ENCODE data around the gene DMRT1. TPM values are rescaled to one million over a fixed set of nuclear protein-coding genes. Genes with fewer than 3 reads are reported as not detected.

Gene DMRT1
- total RNA-seq, 1 experiment from 2014 or later = 0.47 TPM

- ChIA-PET POLR2A (no interaction called here), CTCF (no interaction called here), RAD21 (ENCODE audit: low non-redundant PET in 1 of 2, low total read pairs in 2 of 2, uncharacterized antibody in 2 of 2, unreplicated experiment in 2 of 2) (no interaction called here)
- Histone ChIP-seq H3K9ac (ENCODE audit: low read length) (no peak overlapping the region), H3K27ac (ENCODE audit: low read depth, low read length) (no peak overlapping the region), H2AFZ (ENCODE audit: low read depth, low read length, poor library complexity, severe bottlenecking) (no peak overlapping the region), H3K27me3 (ENCODE audit: insufficient read depth, low read length) (no peaks in the 10 kb centered on the region), H3K4me1 (ENCODE audit: control insufficient read depth in 1 of 2, insufficient read depth in 2 of 2, low read length in 2 of 2) (no peaks in the 10 kb centered on the region), H3K4me2 (ENCODE audit: low read length) (no peak overlapping the region), H3K9me2 (ENCODE audit: insufficient read depth) (no peaks in the 10 kb centered on the region), H3K4me3 (replicated peaks in 1 of 2; ENCODE audit: low read depth in 1 of 2, low read length in 2 of 2) (no peak overlapping the region), H3K9me3 (ENCODE audit: control insufficient read depth in 1 of 2, insufficient read depth in 1 of 2, low read depth in 1 of 2, low read length in 2 of 2) (peaks cover 0 to 13% of the 10 kb centered on the region in 2 experiments; a peak in 1 of 4 replicates), H3K36me3 (ENCODE audit: control insufficient read depth in 1 of 2, insufficient read depth in 2 of 2, low read length in 2 of 2) (no peaks in the 10 kb centered on the region), H4K20me1 (ENCODE audit: insufficient read depth) (no peaks in the 10 kb centered on the region), H3K79me2 (ENCODE audit: insufficient read depth, low read length) (no peaks in the 10 kb centered on the region)
- no TSS peak for BruUV-seq (replicated peaks)
- DNase-seq (ENCODE audit: low read depth, low spot score) (no peak), ATAC-seq (no peak)
- intact Hi-C loops (cut with micrococcal nuclease) = no loop called here
- TF ChIP-seq EGR1 (IDR thresholded peaks at IDR 0.05; ENCODE audit: low read depth) (no peak), CEBPB (IDR thresholded peaks at IDR 0.05; ENCODE audit: low read depth) (no peak), FOSL1 (IDR thresholded peaks at IDR 0.05; ENCODE audit: low read depth) (no peak), SRF (IDR thresholded peaks at IDR 0.05; ENCODE audit: low read depth) (no peak), RAD21 (IDR thresholded peaks at IDR 0.05; ENCODE audit: low read depth) (no peak), EZH2 (IDR thresholded peaks at IDR 0.05) (no peak), YY1 (IDR thresholded peaks at IDR 0.05; ENCODE audit: extremely low read depth, insufficient replicate concordance, low read depth, low read length) (no peak), ELF1 (IDR thresholded peaks at IDR 0.05; ENCODE audit: borderline replicate concordance, low read depth) (no peak), TCF7L2 (IDR thresholded peaks at IDR 0.05; ENCODE audit: borderline replicate concordance, extremely low read depth, insufficient read depth, insufficient read length) (no peak), ZNF274 (IDR thresholded peaks at IDR 0.05; ENCODE audit: low read depth, low read length) (no peak), CTCF (IDR thresholded peaks at IDR 0.05 in 2 of 3, conservative IDR thresholded peaks at IDR 0.05 in 1 of 3; ENCODE audit: borderline replicate concordance in 1 of 3, insufficient read depth in 1 of 3, low read depth in 2 of 3, low read length in 2 of 3) (no peak)
- TF ChIP-seq, protein P1, sequence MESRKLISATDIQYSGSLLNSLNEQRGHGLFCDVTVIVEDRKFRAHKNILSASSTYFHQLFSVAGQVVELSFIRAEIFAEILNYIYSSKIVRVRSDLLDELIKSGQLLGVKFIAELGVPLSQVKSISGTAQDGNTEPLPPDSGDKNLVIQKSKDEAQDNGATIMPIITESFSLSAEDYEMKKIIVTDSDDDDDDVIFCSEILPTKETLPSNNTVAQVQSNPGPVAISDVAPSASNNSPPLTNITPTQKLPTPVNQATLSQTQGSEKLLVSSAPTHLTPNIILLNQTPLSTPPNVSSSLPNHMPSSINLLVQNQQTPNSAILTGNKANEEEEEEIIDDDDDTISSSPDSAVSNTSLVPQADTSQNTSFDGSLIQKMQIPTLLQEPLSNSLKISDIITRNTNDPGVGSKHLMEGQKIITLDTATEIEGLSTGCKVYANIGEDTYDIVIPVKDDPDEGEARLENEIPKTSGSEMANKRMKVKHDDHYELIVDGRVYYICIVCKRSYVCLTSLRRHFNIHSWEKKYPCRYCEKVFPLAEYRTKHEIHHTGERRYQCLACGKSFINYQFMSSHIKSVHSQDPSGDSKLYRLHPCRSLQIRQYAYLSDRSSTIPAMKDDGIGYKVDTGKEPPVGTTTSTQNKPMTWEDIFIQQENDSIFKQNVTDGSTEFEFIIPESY (IDR thresholded peaks at IDR 0.05; ENCODE audit: extremely low read depth, insufficient replicate concordance, low read length) = no peak
These were observed 154.3 kb downstream of the DMRT1 start for GRCh38 chr9:995781-996180.
